DMS79 (cell line): ENCODE results near the gene HSPA4L.

Source experiments
- DNase-seq: peaks from one replicate; lab custom pipeline; 2025; lab: John Stamatoyannopoulos, UW

HSPA4L gene

GRCh38 chr4:127870281-127870680, 88.2 kb downstream of the HSPA4L start:
- no peak for DNase-seq

- DNase-seq, result no peak
Observed at GRCh38 chr4:127870688-127871087, 88.6 kb downstream of the HSPA4L start.

- no peak for DNase-seq
Observed at GRCh38 chr4:127875791-127876190, 93.7 kb downstream of the HSPA4L start.

GRCh38 chr4:127880763-127881562, 98.8 kb downstream of the HSPA4L start, which contains the start of gene PLK4:
Gene PLK4 (plus strand): TSS chr4:127880893. CDS start chr4:127881135, 242 bp downstream.
- DNase-seq, result peak; percentile 76

- DNase-seq, result no peak
Observed at GRCh38 chr4:127881563-127881864, 99.4 kb downstream of the HSPA4L start.

GRCh38 chr4:127888559-127888958, 106.4 kb downstream of the HSPA4L start:
- no peak for DNase-seq

- DNase-seq, result no peak
Observed at GRCh38 chr4:127889903-127890302, 107.8 kb downstream of the HSPA4L start.
